Measurements from ENCODE around the gene STAT6.

Gene STAT6, protein sequence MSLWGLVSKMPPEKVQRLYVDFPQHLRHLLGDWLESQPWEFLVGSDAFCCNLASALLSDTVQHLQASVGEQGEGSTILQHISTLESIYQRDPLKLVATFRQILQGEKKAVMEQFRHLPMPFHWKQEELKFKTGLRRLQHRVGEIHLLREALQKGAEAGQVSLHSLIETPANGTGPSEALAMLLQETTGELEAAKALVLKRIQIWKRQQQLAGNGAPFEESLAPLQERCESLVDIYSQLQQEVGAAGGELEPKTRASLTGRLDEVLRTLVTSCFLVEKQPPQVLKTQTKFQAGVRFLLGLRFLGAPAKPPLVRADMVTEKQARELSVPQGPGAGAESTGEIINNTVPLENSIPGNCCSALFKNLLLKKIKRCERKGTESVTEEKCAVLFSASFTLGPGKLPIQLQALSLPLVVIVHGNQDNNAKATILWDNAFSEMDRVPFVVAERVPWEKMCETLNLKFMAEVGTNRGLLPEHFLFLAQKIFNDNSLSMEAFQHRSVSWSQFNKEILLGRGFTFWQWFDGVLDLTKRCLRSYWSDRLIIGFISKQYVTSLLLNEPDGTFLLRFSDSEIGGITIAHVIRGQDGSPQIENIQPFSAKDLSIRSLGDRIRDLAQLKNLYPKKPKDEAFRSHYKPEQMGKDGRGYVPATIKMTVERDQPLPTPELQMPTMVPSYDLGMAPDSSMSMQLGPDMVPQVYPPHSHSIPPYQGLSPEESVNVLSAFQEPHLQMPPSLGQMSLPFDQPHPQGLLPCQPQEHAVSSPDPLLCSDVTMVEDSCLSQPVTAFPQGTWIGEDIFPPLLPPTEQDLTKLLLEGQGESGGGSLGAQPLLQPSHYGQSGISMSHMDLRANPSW

DNA sequence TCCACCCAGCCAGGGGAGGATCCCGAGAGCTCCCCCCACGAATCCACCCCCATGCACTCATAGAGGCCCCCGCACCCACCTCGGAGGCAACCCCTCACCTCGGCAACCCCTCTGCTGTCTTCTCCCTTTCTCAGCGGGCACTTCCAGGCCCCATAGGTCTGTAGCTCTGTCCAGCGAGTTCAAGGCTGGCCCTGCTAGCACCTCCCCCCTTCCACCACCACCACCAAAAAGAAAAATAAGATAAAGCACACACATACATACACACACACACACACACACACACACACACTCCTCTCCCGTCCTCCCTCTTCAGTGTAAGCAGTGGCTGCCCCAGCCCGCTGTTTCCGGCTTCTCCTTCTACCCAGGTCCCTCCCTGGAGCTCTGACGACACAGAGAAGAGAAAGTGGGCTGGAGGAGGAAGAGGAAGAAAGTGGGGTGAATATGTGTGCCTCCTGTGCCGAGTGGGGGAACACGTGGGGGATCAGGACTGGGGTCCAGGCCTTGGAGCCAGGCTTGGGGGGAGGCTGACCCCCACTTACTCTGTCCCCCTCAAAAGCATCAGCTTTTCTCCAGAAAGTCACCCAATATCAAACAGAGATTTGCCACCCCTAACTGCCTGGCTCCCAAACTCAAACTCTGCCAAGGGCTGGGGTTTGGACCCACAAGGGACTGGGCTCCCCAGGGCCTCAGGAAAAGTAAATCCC lies at the start of gene STAT6:
TSS of gene STAT6 (minus strand) at position 332 of the 704 bp plus-strand sequence. CDS start 3,084 bp downstream, outside the sequence.
- peak within 1 kb of the TSS; percentile 92 for H3K4me3 ChIP-seq (ENCODE audit: control insufficient read depth, low read depth, low read length)
- TF ChIP-seq, protein P1, sequence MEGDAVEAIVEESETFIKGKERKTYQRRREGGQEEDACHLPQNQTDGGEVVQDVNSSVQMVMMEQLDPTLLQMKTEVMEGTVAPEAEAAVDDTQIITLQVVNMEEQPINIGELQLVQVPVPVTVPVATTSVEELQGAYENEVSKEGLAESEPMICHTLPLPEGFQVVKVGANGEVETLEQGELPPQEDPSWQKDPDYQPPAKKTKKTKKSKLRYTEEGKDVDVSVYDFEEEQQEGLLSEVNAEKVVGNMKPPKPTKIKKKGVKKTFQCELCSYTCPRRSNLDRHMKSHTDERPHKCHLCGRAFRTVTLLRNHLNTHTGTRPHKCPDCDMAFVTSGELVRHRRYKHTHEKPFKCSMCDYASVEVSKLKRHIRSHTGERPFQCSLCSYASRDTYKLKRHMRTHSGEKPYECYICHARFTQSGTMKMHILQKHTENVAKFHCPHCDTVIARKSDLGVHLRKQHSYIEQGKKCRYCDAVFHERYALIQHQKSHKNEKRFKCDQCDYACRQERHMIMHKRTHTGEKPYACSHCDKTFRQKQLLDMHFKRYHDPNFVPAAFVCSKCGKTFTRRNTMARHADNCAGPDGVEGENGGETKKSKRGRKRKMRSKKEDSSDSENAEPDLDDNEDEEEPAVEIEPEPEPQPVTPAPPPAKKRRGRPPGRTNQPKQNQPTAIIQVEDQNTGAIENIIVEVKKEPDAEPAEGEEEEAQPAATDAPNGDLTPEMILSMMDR (conservative IDR thresholded peaks at IDR 0.05; ENCODE audit: control insufficient read depth, insufficient read depth, low read depth, low read length): no peak
- peak; percentile 87 for DNase-seq (ENCODE audit: low read depth)

DNA sequence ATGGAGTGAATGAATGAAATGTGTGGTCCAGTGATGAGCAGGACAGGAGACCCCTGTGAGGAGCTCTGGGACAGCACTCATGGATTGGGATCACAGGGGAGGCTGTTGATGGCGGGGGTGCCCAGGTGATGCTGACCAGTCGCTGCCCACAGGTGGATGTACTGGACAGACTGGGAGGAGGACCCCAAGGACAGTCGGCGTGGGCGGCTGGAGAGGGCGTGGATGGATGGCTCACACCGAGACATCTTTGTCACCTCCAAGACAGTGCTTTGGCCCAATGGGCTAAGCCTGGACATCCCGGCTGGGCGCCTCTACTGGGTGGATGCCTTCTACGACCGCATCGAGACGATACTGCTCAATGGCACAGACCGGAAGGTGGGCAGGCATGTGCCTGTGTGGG lies 49.6 kb upstream of the STAT6 start:
- DNase-seq (ENCODE audit: low read depth): no peak
- TF ChIP-seq, protein P1 (conservative IDR thresholded peaks at IDR 0.05; ENCODE audit: control insufficient read depth, insufficient read depth, low read depth, low read length): no peak
- no peak overlapping the region for H3K4me3 ChIP-seq (ENCODE audit: control insufficient read depth, low read depth, low read length)

DNA sequence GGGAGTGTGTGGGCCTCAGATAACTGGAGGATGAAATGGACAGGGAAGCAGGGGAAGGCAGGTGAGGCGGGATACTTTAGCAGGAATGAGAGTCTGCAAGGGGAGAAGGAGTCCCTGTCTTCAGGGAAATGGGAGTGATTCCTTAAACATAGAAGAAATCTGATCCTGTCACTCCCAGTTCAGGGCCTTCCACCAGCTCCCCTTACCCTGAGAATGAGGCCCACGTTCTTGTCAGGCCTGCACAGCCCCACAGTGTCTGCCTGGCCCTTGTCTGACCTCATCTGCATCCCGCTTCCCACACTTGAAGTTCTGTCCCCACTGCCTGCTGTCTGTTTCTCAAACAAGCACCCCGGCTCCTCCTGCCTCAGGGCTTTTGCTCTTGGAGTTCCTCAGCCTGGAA lies 48.9 kb upstream of the STAT6 start:
- DNase-seq (ENCODE audit: low read depth): no peak
- no peak overlapping the region for H3K4me3 ChIP-seq (ENCODE audit: control insufficient read depth, low read depth, low read length)
- TF ChIP-seq, protein P1 (conservative IDR thresholded peaks at IDR 0.05; ENCODE audit: control insufficient read depth, insufficient read depth, low read depth, low read length): no peak

DNA sequence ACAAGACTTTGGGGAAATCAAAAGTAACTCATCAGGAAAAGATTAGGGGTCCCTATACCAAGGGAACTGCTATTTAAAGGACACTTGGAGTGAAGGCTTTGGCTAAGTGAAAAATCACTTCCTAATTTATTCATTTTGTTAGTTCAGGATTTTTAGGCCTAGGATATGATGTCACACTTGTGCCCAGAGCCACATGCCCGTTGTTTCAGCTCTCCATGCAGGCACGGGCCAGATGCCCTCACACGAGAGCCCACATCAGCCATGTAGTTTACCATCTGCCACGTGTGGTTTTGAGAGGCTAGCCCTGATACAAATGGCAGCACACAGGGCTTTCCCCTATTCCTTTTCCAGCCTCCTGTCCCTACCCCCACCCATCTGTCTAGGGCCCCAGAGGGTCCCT lies 48.1 kb upstream of the STAT6 start:
- H3K4me3 ChIP-seq (ENCODE audit: control insufficient read depth, low read depth, low read length): no peak overlapping the region
- TF ChIP-seq, protein P1 (conservative IDR thresholded peaks at IDR 0.05; ENCODE audit: control insufficient read depth, insufficient read depth, low read depth, low read length): no peak
- DNase-seq (ENCODE audit: low read depth): no peak

DNA sequence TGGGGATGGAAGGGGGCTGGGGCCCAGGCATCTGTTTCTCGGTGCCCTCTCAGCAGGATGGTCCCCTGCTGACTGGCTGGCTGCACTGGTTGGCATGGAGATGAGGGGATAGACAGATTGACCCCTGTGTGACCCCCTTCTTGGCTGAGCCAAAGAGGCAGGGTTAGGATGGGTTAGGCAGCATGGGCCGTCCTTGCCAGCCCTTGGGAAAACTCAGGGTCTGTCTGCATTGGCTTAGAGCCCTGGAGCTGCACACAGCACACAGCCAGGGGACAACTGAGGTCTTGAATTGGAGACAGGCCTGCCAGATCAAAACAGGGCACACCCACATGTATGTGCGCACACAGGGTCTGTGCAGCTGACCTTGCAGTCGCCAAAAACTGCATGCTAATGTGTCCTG lies 47.5 kb upstream of the STAT6 start:
- TF ChIP-seq, protein P1 (conservative IDR thresholded peaks at IDR 0.05; ENCODE audit: control insufficient read depth, insufficient read depth, low read depth, low read length): no peak
- DNase-seq (ENCODE audit: low read depth): no peak
- no peak overlapping the region for H3K4me3 ChIP-seq (ENCODE audit: control insufficient read depth, low read depth, low read length)

DNA sequence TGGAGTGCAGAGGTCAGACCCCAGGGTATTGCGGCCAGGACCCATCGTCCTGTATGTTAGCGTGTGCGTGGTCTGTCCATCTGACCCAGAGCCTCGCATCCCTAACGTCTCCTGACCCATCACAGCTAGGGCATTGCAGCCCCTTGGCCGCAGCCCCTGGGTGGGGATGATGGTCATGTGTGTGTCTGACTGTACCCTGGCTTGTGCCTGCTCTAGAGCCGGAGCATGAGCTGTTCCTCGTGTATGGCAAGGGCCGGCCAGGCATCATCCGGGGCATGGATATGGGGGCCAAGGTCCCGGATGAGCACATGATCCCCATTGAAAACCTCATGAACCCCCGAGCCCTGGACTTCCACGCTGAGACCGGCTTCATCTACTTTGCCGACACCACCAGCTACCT lies 47.0 kb upstream of the STAT6 start:
- no peak overlapping the region for H3K4me3 ChIP-seq (ENCODE audit: control insufficient read depth, low read depth, low read length)
- TF ChIP-seq, protein P1 (conservative IDR thresholded peaks at IDR 0.05; ENCODE audit: control insufficient read depth, insufficient read depth, low read depth, low read length): no peak
- no peak for DNase-seq (ENCODE audit: low read depth)
